IPS-18a (cell line): ENCODE measurements around the gene NCK2.

ENCODE experiments used
- H3K27ac ChIP-seq: one replicate; pipeline ENCODE4 v1.5.1; 2013; ENCODE audit warnings: low read length
- H3K27me3 ChIP-seq: one replicate; pipeline ENCODE4 v1.6.1; 2013; ENCODE audit warnings: mild to moderate bottlenecking, low read length; ENCODE audit not compliant: control insufficient read depth, insufficient read depth
- H3K36me3 ChIP-seq: one replicate; pipeline ENCODE4 v1.6.1; 2013; ENCODE audit warnings: low read depth, low read length; ENCODE audit not compliant: control insufficient read depth
- H3K4me1 ChIP-seq: one replicate; pipeline ENCODE4 v1.6.1; 2013; ENCODE audit warnings: low read depth, low read length; ENCODE audit not compliant: control insufficient read depth
- H3K4me3 ChIP-seq: one replicate; pipeline ENCODE4 v1.5.1; 2013; ENCODE audit warnings: low read length
- H3K9ac ChIP-seq: one replicate; pipeline ENCODE4 v1.6.1; 2013; ENCODE audit warnings: mild to moderate bottlenecking, low read length, moderate library complexity
- H3K9me3 ChIP-seq: one replicate; pipeline ENCODE4 v1.6.1; 2013; ENCODE audit warnings: low read depth, low read length; ENCODE audit not compliant: control insufficient read depth

Gene NCK2

DNA sequence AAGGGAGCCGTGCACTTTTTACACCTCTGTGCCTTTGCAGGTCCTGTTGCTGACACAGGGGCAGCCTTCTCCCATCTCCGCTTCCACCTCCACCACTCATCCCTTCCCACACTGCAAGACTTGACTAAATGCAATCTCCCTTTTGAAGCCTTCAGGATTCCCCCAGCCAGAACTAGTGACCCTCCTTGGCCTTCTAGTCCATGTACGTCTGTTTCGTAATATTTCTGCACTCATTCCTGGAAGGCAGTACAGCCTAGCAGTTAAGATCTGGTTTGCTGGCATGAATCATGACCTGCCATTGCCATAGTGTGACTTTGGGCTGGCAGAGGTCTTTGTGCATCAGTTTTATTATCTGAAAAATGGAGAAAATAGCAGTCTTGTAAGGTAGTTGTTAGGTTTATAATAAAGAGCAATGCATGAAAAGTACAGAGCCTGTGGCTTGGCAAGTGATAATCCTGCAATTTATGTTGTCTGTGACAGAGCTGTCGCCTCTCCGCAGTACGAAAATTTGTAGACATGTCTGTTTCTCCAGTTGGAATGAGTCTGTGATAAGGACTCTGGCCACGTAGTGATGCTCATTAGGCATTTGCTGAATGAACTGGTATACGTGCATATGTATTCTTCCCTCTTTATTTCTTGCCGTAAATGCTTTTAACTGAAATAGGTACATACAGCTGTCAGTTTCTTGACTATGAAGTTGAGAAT, 36.7 kb downstream of the NCK2 start:
- Histone ChIP-seq H3K9me3 (no peaks in the 10 kb centered on the region), H3K4me3 (no peak overlapping the region), H3K27me3 (no peaks in the 10 kb centered on the region), H3K4me1 (peaks cover 18% of the 10 kb centered on the region), H3K36me3 (no peaks in the 10 kb centered on the region), H3K27ac (no peak overlapping the region), H3K9ac (no peak overlapping the region)

DNA sequence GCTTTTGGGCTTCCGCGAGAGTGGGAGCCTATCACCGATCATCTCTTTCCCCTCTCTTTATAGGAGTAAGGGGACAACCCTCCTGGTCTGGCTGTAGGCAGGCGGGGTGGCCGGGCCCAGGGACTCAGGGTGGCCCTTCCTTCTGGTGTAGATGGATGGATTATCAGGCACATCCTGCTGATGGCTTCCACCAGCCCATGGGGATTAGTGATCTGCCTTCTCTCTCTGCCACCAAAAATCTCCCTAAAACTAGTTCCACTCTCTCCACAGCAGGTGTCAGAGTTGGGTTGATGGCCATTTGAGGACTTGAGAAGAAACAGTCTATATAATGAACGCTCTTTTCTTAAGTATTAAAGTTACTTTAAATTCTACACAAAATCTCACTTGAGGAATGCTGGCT, 37.4 kb downstream of the NCK2 start:
- Histone ChIP-seq H3K9ac (no peak overlapping the region), H3K4me3 (no peak overlapping the region), H3K4me1 (peaks cover 16% of the 10 kb centered on the region), H3K36me3 (no peaks in the 10 kb centered on the region), H3K27ac (no peak overlapping the region), H3K9me3 (no peaks in the 10 kb centered on the region), H3K27me3 (no peaks in the 10 kb centered on the region)

DNA sequence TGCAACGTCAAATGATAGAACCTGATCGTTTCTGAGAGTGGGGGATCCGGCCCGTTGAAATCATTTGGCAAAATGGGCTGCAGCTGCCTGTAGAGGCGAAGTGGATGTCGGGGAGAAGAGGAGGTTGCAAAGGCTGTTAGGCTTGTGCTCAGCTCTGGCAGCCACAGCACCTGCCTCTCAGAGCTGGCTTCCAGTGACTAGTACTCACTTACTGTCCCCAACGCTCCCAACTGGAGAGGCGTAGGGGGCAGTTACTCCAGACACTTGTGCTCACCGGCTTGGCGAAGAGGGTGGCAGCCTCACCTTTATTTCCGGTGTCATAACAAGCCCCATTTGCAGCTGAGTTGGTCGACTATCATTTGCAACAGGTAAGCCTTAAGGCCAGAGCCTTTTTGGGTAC, 37.9 kb downstream of the NCK2 start:
- Histone ChIP-seq H3K27ac (no peak overlapping the region), H3K9me3 (no peaks in the 10 kb centered on the region), H3K36me3 (no peaks in the 10 kb centered on the region), H3K9ac (no peak overlapping the region), H3K4me3 (no peak overlapping the region), H3K27me3 (no peaks in the 10 kb centered on the region), H3K4me1 (peaks cover 11% of the 10 kb centered on the region)

DNA sequence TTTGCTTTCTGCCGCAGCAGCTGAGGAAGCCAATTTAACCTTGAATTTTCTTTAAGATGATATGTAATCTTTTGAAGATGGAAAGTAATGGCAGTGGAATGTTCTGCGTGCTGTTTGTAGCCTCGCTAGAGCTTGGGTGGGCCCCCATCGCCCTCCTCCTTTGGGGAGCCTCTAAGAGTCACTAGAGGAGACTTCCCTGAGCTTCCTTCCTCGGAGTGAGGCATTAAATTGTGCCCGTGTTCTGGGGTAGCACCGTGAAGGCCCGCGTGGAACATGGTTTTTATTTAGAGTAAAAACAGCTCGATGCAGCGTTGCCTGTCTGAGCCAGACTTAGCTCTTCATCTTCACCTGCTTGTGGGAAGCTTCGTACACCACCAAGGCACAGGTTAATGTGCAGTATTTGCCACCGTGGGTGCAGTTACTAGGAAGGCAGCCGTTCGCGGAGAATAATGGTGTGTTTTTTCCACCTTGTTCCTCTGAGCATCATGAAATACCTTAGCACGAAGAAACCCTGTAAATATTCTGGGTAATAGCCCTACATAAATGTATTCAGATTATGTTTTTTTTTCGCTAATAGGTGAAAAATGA, 38.5 kb downstream of the NCK2 start:
- Histone ChIP-seq H3K36me3 (no peaks in the 10 kb centered on the region), H3K27me3 (no peaks in the 10 kb centered on the region), H3K27ac (no peak overlapping the region), H3K4me1 (peaks cover 11% of the 10 kb centered on the region), H3K4me3 (no peak overlapping the region), H3K9me3 (no peaks in the 10 kb centered on the region), H3K9ac (no peak overlapping the region)

DNA sequence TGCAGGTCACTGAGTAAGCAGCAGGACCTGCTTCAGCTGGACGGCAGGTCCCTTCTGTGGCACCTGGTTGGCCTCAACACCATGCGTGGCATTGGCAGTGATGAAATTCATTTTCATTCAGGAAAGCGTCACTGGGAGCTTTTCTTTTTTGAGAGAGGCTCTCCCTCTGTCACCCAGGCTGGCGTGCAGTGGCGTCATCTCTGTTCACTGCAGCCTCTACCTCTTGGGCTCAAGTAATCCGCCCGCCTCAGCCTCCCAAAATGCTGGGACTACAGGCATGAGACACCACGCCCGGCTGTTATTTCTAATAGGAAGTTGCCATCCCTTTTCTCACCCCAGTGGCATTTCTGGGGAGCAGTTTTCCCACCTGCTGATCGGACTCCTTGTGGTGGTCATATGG, 39.3 kb downstream of the NCK2 start:
- Histone ChIP-seq H3K4me1 (peaks cover 11% of the 10 kb centered on the region), H3K36me3 (no peaks in the 10 kb centered on the region), H3K27ac (no peak overlapping the region), H3K9me3 (no peaks in the 10 kb centered on the region), H3K9ac (no peak overlapping the region), H3K4me3 (no peak overlapping the region), H3K27me3 (no peaks in the 10 kb centered on the region)

DNA sequence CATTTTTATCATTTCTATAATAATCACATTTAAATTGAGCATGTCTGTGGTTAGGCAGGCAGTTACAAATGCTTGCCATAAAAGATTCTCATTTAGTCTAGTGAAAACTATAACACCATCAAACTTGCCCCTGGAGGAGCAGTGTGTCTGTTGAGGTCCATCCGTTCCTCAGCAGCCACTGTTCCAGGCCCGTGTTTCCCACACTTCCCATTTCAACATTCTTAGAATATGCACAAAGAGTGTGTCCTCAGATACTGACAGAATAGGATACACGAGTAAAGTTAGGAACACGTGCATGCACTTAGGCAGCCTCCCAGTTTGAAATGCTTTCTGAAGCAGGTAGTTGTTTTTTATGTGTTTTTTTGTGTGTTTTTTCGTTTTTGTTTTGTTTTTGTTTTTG, 39.9 kb downstream of the NCK2 start:
- no peaks in the 10 kb centered on the region for H3K36me3 ChIP-seq
- H3K27ac ChIP-seq, result no peak overlapping the region
- H3K9me3 ChIP-seq, result no peaks in the 10 kb centered on the region
- H3K9ac ChIP-seq, result no peak overlapping the region
- no peak overlapping the region for H3K4me3 ChIP-seq
- peaks cover 8% of the 10 kb centered on the region for H3K4me1 ChIP-seq
- H3K27me3 ChIP-seq, result no peaks in the 10 kb centered on the region

DNA sequence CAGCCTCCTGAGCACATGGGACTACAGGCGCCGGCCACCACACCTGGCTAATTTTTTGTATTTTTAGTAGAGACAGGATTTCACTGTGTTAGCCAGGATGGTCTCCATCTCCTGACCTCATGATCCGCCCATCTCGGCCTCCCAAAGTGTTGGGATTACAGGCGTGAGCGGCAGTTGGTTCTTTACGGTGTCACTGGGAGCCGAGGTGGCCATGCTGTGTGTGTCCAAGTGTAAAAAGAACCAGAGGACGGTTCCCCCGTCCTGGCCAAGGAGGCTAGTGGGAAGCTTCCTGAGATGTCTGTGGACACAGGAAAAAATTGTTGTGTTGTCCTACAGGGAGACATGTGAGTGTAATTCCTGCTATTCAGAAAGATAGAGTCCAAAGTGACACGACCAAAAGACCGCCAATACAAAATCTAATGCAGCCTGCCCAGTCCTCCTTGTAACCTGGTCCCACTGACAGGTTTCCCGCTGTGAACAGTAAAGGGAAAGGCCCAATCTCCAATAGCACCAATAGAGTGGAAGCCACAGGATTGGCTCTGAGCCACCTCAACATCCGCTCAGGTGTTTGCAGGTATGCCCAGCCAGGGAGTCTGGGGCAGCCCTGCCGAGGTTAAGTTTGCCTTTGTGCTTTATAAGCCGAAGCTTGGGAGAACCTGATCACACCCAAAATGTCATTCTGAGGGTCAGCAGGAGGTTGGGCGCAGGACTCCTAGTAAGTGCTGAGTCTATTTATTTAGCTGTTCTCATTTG, 40.6 kb downstream of the NCK2 start:
- Histone ChIP-seq H3K4me3 (no peak overlapping the region), H3K27me3 (no peaks in the 10 kb centered on the region), H3K27ac (no peak overlapping the region), H3K4me1 (peaks cover 2% of the 10 kb centered on the region), H3K9me3 (no peaks in the 10 kb centered on the region), H3K9ac (no peak overlapping the region), H3K36me3 (no peaks in the 10 kb centered on the region)

DNA sequence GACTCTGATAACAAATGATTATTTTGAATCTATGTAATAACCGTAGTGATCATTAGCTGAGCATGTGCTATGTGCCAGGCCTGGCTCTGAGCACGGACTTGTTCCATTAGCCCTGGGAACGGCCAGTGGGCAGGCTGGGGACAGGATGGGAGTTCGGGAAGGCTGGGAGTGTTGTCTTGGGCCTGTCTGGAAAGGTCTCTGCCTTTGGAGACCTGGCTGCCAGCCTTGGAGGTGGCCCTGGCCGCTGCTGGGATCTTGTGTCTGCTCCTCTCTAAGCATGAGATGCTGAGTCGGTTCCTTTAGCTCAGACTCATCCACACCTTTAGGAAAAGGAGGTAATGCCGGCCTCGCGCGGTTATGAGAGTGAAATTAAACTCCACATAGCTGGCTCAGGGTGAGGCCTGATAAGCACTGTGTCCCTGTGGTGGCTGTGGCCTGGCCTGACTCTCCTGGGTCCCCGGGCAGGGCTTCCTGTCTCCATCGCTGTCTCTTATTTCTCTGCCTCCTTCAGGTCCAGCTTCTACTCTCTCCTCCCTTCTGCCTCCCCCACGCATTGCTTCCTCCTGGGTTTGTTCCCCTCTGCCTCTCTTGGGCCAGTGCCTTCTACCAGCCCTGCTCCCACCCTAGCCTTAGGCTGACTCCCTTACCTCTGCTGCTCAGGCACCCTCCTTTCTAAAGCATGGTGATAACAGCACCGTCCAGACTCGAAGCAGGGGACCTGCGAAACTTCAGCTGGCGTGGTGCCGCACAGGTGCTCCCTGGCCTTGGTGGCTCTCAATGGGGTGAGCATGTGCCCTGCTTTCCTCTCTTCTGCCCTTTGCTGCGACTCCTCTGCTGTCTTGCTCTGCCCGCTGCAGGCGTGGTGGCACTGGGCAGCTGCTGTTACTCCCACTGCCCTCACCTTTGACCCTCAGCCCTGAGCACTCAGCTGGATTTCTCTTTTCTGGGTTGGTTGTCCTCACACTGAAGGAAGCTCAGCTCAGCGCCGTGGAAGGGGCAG, 41.8 kb downstream of the NCK2 start:
- no peaks in the 10 kb centered on the region for H3K36me3 ChIP-seq
- no peak overlapping the region for H3K9ac ChIP-seq
- no peaks in the 10 kb centered on the region for H3K9me3 ChIP-seq
- no peaks in the 10 kb centered on the region for H3K27me3 ChIP-seq
- H3K4me3 ChIP-seq, result no peak overlapping the region
- H3K27ac ChIP-seq, result no peak overlapping the region
- H3K4me1 ChIP-seq, result no peaks in the 10 kb centered on the region

DNA sequence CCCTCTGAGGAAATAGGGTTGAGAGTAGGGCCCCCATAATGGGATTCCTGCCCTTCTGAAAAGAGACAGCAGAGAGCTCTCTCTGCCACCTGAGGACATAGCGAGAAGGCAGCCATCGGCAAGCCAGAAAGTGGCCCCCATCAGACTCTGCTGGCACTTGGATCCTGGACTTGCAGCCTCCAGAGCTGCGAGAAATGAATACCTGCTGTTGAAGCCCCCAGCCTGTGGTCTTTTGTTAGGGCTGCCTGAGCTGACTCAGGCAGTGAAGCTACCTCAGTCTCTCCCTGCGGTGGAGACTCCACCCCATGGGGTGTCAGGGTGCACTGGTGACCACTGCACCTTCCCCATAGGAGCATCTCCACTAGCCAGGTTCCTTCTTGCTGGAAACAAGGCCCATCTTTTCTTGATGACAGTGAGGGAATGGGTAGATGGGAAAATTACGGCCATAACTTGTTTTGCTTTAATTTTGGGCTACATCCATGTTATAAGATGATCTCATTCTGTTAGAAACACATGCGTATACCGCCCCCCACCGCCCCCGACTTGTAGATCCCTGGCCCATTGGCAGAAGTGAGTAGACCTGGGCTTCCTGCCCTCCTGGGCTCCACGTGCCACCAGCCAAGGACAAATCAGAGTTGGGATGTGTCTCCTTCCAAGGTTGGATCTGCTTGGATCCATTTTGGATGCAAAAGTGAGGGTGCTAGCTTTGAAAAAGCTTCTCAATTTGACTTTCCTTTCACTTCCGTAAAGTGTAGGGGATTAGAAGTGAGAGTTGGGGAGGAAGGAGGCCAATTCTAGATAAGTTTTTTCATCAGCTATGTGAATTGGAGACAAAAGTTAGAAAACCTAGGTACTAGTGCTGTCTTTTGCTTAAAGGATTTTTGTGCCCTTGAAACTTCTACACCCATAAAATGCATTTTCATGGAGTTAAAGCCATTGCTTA, 42.9 kb downstream of the NCK2 start:
- Histone ChIP-seq H3K4me3 (no peak overlapping the region), H3K9me3 (no peaks in the 10 kb centered on the region), H3K9ac (no peak overlapping the region), H3K4me1 (no peaks in the 10 kb centered on the region), H3K27ac (no peak overlapping the region), H3K36me3 (no peaks in the 10 kb centered on the region), H3K27me3 (no peaks in the 10 kb centered on the region)

DNA sequence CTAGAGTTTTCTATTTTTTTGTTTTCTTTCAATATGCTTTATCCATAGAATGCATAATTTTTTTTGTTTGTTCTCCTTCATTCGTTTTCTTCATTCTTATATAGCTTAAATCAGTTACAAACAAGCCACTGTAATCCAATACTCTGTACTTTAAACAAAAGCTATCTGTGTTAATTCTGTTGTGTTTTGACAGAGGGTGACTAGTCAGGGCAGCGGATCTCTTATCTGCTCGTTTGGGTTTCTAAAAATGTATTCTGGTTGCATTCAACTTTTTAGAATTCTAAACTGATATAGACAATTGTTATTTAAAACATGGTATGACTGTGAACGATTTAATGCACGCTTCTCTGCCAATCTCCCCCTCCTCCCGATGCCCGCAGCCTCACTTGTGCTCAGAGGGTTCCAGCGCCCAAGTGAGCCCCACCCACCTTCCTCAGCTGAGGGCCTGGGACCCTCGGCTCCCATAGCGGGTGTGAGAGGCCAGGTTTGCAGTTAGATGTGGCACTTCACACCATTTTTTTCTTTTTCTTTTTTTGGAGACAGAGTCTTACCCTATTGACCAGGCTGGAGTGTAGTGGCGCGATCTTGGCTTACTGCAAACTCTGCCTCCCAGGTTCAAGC, 44.1 kb downstream of the NCK2 start:
- no peak overlapping the region for H3K27ac ChIP-seq
- H3K27me3 ChIP-seq, result no peaks in the 10 kb centered on the region
- H3K4me1 ChIP-seq, result no peaks in the 10 kb centered on the region
- no peaks in the 10 kb centered on the region for H3K36me3 ChIP-seq
- no peaks in the 10 kb centered on the region for H3K9me3 ChIP-seq
- H3K4me3 ChIP-seq, result no peak overlapping the region
- no peak overlapping the region for H3K9ac ChIP-seq
